RWPE1 (cell line): ENCODE results near the gene KRI1.

Source experiments
- CTCF ChIA-PET: fragments of 350-600 bp; sonication (Branson Sonifier 250); formaldehyde crosslinking; extraction: SDS; loops from one replicate; lab custom pipeline; 2021; lab: Yijun Ruan, JAX
- POLR2A ChIA-PET: fragments of 400-600 bp; formaldehyde crosslinking; extraction: SDS; loops from one replicate; lab custom pipeline; 2020; ENCODE audit warnings: antibody characterized with exemption; ENCODE audit not compliant: low non-redundant PET; lab: Yijun Ruan, JAX
- DNase-seq: peaks from one replicate; pipeline ENCODE4 v3.0.0; 2012; ENCODE audit warnings: low spot score
- H3K27ac ChIP-seq: fragments of 450-650 bp; 2 replicates; pipeline ENCODE4 v1.5.1; 2017
- CTCF ChIP-seq: fragments of 450-650 bp; conservative IDR thresholded peaks from 2 replicates; pipeline ENCODE4 v1.5.1; 2017; ENCODE audit warnings: low read depth, mild to moderate bottlenecking

KRI1 gene

GRCh38 chr19:10513223-10513622 is 52.6 kb downstream of the KRI1 start:
- ChIA-PET CTCF (no interaction called here), POLR2A (interaction anchor here (1.1 kb wide), 1 partner anchor 35 kb away, joined by 8 read pairs; no protein-coding TSS in a partner anchor)
- no peak for DNase-seq
- peak overlapping the region; percentile 93; the same call in 1 of the 2 replicates for H3K27ac ChIP-seq
- no peak for TF ChIP-seq CTCF

- peak; percentile 77 for TF ChIP-seq CTCF
- POLR2A ChIA-PET, result interaction anchor here (1.1 kb wide), 1 partner anchor 10 kb away, joined by 5 read pairs; no protein-coding TSS in a partner anchor
- peak overlapping the region; percentile 93 for H3K27ac ChIP-seq
- CTCF ChIA-PET, result interaction anchor here (0.8 kb wide), 1 partner anchor 41 kb away, joined by 3 read pairs; no protein-coding TSS in a partner anchor
- peak; percentile 45 for DNase-seq
Measured at GRCh38 chr19:10510301-10510802, 55.5 kb downstream of the KRI1 start.

- ChIA-PET CTCF (interaction anchor here (0.6 to 0.9 kb wide), 4 partner anchors 14 to 208 kb away, joined by 3 to 5 read pairs (median 3); no protein-coding TSS in a partner anchor), POLR2A (interaction anchor here (1.1 kb wide), 1 partner anchor 9 kb away, joined by 5 read pairs; the partner anchor contains the start of gene S1PR5)
- no peak for DNase-seq
- peak overlapping the region; percentile 93 for H3K27ac ChIP-seq
- TF ChIP-seq CTCF, result no peak
Measured at GRCh38 chr19:10508707-10509106, 57.1 kb downstream of the KRI1 start.

GRCh38 chr19:10508036-10508435 is 57.8 kb downstream of the KRI1 start:
- POLR2A ChIA-PET, result interaction anchor here (1.1 kb wide), 1 partner anchor 9 kb away, joined by 5 read pairs; the partner anchor contains the start of gene S1PR5
- CTCF ChIA-PET, result interaction anchor here (0.6 to 0.8 kb wide), 3 partner anchors 209 to 786 kb away, joined by 3 to 5 read pairs (median 3); partner anchors contain the start of gene C19orf38
- peak overlapping the region; percentile 93 for H3K27ac ChIP-seq
- no peak for TF ChIP-seq CTCF
- no peak for DNase-seq

DNA sequence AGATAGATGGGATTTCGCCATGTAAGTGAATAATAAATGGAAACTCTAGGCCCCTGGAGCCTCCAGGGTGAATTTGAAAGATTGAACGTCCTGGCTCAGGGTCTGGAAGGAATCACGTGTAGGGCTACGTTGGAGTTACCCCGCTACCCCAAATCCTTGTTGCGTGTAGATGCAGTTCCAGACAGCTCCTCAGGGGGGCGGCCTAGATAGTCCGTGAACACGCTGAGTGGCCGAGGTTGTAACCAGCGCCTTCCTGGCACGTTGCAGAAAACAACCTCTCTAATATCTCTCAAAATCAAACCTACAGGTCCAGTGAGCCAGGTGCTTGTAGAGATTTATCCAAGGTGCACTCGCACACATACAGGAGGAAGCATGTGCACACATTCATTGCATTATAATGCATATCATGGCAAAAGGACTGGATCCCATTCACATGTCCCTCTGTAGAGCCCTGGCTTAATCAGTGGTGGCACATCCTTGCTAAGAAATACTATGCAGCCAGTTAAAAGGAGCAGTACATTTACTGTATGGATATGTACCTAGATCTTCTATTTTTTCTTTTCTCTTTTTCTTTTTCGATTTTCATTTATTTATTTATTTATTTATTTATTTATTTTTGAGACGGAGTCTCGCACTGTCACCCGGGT is 60.1 kb downstream of the KRI1 start:
- ChIA-PET POLR2A (no interaction called here), CTCF (interaction anchor here (0.6 to 1.2 kb wide), 5 partner anchors 11 to 1039 kb away, joined by 3 to 9 read pairs (median 3); partner anchors contain the start of gene S1PR5)
- peak overlapping the region; percentile 94 for H3K27ac ChIP-seq
- TF ChIP-seq CTCF, result peak; percentile 88
- no peak for DNase-seq
